GM12873 (cell line): ENCODE results near the gene F8.

Source experiments
- TF ChIP-seq, protein P1 (sequence below): IDR thresholded peaks from 2 replicates; pipeline ENCODE4 v1.5.1; 2012; ENCODE audit warnings: low read depth, mild to moderate bottlenecking, moderate library complexity, low read length, control low read depth; ENCODE audit not compliant: insufficient read depth; ENCODE audit errors: missing control alignments

The F8 gene

DNA sequence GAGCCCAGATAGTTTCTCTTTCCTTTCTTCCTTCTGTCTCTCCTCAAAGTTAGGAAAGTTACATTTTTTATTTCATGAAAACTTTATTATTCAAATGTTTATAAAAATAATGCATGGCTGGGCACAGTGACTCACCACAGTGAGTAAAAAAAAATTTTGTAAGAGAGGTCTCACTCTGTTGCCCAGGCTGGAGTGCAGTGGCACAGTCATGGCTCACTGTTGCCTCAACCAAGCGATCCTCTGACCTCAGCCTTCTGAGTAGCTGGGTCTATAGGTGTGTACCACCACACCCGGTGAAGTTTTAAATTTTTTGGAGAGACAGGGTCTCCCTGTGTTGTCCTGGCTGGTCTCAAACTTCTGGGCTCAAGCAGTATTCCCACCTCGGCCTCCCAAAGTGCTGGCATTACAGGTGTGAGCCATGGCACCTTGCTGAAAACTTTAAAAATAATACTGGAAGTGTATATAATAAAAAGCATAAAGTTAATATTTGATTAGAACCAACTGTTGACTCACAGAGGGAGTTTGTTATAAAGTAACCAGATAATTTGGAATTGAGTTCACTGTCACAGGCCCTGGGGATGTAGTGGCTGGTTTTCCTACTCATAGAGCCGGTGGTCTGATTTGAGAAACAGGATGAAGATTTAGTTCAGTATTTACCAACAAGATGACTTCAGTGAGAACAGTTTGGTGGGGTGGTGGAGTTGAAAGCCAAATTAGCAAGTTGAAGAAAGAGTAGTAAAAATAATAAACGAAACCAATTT is 30.4 kb upstream of the F8 start:
- TF ChIP-seq, protein P1, sequence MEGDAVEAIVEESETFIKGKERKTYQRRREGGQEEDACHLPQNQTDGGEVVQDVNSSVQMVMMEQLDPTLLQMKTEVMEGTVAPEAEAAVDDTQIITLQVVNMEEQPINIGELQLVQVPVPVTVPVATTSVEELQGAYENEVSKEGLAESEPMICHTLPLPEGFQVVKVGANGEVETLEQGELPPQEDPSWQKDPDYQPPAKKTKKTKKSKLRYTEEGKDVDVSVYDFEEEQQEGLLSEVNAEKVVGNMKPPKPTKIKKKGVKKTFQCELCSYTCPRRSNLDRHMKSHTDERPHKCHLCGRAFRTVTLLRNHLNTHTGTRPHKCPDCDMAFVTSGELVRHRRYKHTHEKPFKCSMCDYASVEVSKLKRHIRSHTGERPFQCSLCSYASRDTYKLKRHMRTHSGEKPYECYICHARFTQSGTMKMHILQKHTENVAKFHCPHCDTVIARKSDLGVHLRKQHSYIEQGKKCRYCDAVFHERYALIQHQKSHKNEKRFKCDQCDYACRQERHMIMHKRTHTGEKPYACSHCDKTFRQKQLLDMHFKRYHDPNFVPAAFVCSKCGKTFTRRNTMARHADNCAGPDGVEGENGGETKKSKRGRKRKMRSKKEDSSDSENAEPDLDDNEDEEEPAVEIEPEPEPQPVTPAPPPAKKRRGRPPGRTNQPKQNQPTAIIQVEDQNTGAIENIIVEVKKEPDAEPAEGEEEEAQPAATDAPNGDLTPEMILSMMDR: no peak

DNA sequence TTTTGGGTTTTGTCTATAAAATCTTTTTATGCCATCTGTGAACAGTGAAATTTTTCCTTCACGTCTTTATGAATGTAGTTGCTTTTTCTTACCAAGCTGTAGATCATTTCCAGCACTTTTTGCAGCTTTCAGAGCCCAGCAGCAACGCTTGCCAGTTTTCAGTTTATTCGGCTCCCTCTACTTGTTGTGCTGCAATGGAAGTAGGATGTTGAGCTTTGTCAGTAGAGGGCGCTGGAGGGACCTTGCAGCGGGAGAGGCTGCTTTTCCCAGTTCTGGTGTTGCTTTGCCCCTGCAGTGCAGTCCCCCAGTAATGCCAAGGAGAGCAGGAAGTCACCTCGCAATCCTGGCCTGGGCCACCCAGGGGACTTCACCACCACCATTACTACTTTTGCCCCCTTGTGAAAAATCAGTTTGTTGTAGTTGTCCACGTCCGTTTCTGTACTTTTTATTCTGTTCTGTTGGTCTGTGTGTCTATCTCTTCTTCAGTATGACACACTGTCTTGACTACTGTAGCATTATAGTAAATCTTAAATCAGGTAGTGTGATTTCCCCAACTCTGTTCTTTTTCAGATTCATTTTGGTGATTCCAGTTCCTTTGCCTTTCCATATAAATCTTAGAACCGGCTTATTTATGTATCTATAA is 26.6 kb upstream of the F8 start:
- TF ChIP-seq, protein P1: peak; percentile 86

DNA sequence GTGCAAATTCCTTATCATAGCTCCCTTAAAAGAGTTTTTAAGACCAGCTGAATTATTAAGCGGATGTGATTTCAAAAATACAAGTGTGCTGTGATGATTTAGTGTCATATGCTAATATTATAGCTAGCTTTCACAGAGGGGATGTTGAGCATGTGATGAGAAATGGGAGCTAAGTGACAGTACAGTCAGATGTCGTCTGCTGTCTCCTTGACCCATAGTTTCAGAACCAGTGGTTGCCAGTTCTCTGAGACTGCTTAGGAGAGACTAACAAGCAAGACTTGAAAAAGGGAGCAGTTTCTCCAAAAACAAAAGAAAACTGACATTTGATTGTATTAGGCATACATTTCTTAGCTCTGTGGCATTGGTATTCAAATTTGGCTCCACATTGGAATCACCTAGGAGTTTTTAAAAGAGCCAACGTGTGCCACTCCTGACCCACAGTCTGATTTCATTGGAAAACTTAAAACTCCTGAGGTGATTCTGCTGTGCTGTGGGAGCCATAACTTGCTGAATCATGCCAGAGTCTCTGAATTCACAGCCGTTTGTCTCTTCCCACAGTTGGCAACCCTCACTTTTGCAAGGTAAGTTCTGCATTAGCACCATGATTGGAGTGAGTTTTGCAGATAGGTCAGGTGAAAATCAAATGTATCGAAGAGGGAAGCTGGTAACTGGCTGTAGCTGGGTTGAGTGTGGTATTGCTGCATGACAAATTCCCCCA is 24.4 kb upstream of the F8 start:
- TF ChIP-seq, protein P1: no peak

DNA sequence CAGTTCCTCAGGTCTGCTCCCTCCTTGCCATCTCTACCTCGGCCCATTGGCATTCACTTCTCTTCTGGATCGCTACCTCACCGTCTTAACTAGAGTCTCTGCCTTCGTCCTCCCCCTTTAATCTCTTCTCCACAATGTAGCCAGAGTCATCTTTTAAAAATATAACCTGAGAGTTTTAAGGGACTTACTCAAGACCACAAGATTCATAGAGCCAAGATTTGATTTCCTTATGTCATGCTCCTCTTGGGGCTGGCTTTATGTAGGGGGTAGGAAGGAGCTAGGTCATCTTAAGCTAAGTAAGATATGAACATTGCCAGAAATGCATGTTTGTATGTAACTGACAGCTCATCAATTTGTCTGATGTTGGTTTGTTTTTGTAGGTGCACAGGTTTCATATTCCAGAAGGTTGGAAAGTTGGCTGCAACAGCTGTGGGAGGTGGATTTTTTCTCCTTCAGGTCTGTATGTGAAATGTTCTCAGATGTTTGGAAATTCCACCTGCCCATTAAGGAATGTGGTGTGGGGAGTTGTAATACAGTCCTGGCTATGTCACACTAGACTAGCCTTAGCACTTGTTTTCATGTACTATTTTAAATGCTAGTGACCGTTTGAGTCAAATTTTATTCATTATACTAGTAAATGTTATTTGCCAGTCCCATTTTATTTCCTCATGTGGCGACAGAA is 23.7 kb upstream of the F8 start:
- TF ChIP-seq, protein P1: no peak

DNA sequence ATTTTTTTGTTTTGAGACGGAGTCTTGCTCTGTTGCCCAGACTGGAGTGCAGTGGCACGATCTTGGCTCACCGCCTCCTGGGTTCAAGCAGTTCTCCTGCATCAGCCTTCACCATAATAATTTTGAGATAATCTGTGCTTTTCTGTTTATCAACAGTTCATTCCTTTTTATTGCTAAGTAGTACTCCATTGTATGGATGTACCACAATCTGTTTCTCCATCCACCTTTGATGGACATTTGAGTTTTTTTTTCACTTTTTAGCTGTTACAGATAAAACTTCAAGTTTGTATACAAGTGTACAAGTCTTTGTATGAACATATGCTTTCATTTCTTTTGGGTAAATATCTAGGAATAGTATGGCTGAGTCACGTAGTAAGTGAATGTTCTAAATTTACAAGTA is 13.2 kb upstream of the F8 start:
- TF ChIP-seq, protein P1: no peak

DNA sequence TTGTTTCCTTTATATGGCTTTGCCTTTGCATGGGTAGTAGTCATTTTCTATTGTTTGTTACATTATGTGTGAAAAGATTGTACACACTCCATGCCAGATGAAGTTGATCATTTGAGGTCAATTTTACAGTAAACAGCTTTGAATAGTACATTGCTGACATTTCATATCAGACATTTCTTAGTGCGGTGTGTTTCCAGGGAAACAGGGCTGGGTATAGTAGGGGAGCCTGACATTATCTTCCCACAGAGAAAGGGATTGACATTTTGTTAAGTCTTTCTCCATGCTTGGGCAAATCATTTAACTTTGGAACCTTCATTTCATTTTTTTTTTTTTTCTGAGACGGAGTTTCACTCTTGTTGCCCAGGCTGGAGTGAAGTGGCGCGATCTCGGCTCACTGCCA is 9.1 kb upstream of the F8 start:
- TF ChIP-seq, protein P1: no peak

DNA sequence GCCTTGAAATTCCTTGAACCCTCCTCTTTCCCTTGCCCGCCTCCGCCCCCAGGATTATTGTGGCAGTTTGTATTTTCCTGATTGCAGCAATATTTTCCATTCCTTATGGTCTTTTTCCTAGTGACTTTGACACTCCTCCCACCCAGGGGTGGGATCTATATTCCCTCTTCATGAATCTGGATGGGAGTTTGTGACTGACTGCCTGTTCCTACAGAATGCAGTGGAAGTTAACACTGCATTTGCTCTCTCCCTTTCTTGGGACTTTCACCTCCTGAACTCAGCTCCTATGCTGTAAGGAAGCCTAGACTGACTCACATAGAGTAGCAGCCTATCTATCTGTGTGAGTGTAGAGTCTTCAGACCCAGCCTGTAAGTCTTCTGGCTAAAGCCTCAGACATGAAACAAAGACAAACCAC is 6.4 kb upstream of the F8 start:
- TF ChIP-seq, protein P1: no peak
